Measurements from ENCODE around the gene DOCK3. TPM values are rescaled to one million over a fixed set of nuclear protein-coding genes. Genes with fewer than 3 reads are reported as not detected.

DOCK3 gene
- polyA plus RNA-seq, 2 of the 4 experiments (the other 2 are of a cell fraction), result 0.40 to 0.46 TPM

DNA sequence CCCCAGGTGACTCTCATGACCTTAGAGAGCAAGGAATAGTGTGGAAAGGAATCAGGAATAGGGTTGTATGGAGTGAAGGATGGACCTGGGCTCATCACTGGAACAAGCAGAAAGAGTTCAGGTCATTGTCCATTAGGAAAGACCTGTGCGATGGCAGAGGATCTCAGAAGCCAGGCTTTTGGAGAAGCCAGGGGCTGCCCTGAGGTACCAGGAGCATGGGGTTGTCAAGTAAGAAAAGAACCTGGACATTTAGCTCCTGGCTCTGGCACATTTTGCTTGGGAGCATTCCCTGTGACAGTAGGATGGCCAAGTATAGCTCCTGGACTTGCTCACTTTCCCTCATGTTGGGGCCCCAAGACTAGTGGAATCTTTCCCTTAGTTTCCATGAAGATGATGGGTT, 657.4 kb downstream of the DOCK3 start:
- Histone ChIP-seq H3K9me3 (no peaks in the 10 kb centered on the region), H3K27ac (no peak overlapping the region), H3K4me1 (no peaks in the 10 kb centered on the region), H3K4me3 (no peak overlapping the region), H3K4me2 (no peak overlapping the region)
- ATAC-seq (no peak), DNase-seq (ENCODE audit: low read depth in 1 of 2, low spot score in 1 of 2) (no peak), FAIRE-seq (no peak)
- ChIA-PET POLR2A (no interaction called here), CTCF (no interaction called here)
- TF ChIP-seq, protein P1, sequence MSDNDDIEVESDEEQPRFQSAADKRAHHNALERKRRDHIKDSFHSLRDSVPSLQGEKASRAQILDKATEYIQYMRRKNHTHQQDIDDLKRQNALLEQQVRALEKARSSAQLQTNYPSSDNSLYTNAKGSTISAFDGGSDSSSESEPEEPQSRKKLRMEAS (IDR thresholded peaks at IDR 0.05), result no peak
- TF ChIP-seq TP53 (CRISPR knock-in tag; IDR thresholded peaks at IDR 0.05), result no peak
- TF ChIP-seq EHMT2 (IDR thresholded peaks at IDR 0.05; ENCODE audit: low read depth), result no peak
- TF ChIP-seq, protein P2, sequence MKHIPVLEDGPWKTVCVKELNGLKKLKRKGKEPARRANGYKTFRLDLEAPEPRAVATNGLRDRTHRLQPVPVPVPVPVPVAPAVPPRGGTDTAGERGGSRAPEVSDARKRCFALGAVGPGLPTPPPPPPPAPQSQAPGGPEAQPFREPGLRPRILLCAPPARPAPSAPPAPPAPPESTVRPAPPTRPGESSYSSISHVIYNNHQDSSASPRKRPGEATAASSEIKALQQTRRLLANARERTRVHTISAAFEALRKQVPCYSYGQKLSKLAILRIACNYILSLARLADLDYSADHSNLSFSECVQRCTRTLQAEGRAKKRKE (CRISPR knock-in tag; IDR thresholded peaks at IDR 0.05; ENCODE audit: low read depth), result no peak
- no peak for TF ChIP-seq MAFK (IDR thresholded peaks at IDR 0.05; ENCODE audit: partially characterized antibody)
- TF ChIP-seq, protein P3, sequence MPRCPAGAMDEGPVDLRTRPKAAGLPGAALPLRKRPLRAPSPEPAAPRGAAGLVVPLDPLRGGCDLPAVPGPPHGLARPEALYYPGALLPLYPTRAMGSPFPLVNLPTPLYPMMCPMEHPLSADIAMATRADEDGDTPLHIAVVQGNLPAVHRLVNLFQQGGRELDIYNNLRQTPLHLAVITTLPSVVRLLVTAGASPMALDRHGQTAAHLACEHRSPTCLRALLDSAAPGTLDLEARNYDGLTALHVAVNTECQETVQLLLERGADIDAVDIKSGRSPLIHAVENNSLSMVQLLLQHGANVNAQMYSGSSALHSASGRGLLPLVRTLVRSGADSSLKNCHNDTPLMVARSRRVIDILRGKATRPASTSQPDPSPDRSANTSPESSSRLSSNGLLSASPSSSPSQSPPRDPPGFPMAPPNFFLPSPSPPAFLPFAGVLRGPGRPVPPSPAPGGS (IDR thresholded peaks at IDR 0.05), result no peak
- 92% methylated on average over 1 of the region's 1 CpG for WGBS (ENCODE audit: missing lambda C conversion rate)

DNA sequence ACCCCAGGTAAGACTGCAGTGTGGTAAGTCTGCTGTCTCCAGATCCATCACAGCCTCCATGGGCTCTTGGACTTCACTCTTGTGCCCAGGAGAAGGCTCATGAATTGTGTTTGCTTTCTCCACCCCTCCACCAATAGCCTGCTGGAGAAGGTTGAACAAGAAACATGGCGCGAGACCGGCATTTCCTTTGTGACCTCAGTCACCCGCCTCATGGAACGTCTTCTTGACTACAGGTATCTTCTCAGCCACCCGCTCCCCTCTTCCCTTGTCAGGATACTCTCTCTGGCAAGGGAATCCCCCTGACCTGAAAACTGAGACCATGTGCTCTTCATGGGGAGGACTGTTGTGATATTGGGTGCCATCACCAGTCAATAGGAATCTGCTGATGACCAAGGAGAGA, 658.3 kb downstream of the DOCK3 start:
- CTCF ChIA-PET, result no interaction called here
- Histone ChIP-seq H3K4me1 (no peaks in the 10 kb centered on the region), H3K9me3 (no peaks in the 10 kb centered on the region), H3K4me3 (no peak overlapping the region), H3K27ac (no peak overlapping the region), H3K4me2 (no peak overlapping the region)
- TF ChIP-seq TFCP2L1 (CRISPR knock-in tag; IDR thresholded peaks at IDR 0.05) (no peak), CBX8 (IDR thresholded peaks at IDR 0.05) (no peak), MYC (IDR thresholded peaks at IDR 0.05; ENCODE audit: borderline replicate concordance, low read length) (no peak), EHMT2 (IDR thresholded peaks at IDR 0.05; ENCODE audit: low read depth) (no peak), CHD4 (IDR thresholded peaks at IDR 0.05; ENCODE audit: borderline replicate concordance) (no peak), FOSL2 (IDR thresholded peaks at IDR 0.05) (no peak), FOSL2 (CRISPR knock-in tag; IDR thresholded peaks at IDR 0.05) (no peak), POLR2AphosphoS2 (conservative IDR thresholded peaks at IDR 0.05; ENCODE audit: low read length) (no peak), HDAC2 (IDR thresholded peaks at IDR 0.05) (no peak), RCOR1 (IDR thresholded peaks at IDR 0.05; ENCODE audit: low read depth, low read length) (no peak), KDM1A (IDR thresholded peaks at IDR 0.05; ENCODE audit: low read depth) (no peak)
- TF ChIP-seq, protein P2 (CRISPR knock-in tag; IDR thresholded peaks at IDR 0.05; ENCODE audit: low read depth), result no peak
- TF ChIP-seq, protein P4, sequence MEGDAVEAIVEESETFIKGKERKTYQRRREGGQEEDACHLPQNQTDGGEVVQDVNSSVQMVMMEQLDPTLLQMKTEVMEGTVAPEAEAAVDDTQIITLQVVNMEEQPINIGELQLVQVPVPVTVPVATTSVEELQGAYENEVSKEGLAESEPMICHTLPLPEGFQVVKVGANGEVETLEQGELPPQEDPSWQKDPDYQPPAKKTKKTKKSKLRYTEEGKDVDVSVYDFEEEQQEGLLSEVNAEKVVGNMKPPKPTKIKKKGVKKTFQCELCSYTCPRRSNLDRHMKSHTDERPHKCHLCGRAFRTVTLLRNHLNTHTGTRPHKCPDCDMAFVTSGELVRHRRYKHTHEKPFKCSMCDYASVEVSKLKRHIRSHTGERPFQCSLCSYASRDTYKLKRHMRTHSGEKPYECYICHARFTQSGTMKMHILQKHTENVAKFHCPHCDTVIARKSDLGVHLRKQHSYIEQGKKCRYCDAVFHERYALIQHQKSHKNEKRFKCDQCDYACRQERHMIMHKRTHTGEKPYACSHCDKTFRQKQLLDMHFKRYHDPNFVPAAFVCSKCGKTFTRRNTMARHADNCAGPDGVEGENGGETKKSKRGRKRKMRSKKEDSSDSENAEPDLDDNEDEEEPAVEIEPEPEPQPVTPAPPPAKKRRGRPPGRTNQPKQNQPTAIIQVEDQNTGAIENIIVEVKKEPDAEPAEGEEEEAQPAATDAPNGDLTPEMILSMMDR (IDR thresholded peaks at IDR 0.05), result no peak
- TF ChIP-seq, protein P3 (IDR thresholded peaks at IDR 0.05), result no peak
- no peak for ATAC-seq
- no peak for FAIRE-seq
- DNase-seq (ENCODE audit: low read depth in 1 of 2, low spot score in 1 of 2), result no peak
- POLR2A ChIA-PET, result no interaction called here
- 89% methylated on average over 6 of the region's 6 CpGs for WGBS (ENCODE audit: missing lambda C conversion rate)

DNA sequence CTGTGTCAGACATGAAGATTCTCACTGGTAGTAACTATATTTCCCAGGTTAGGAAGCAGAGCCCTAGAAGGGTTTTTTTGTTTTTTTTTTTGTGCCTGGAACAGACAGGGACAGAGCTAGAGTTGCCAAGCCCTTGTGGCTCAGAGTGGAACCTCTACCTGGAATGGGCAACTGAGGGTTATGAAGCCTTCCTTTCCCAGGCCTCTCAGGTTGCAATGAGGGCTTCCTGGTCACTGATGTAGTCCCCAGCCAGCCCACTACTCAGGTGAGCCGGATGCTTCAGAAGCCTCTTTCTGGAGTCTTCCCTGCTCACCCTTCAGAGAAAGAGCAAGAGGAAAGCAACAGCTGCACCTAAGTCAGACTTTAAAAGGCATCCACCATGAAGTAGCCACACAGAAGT, 661.5 kb downstream of the DOCK3 start:
- ChIA-PET CTCF (interaction anchor here (1.2 kb wide), 1 partner anchor 35 kb away, joined by 3 read pairs; no protein-coding TSS in a partner anchor), POLR2A (no interaction called here)
- H3K4me1 ChIP-seq, result peaks cover 18% of the 10 kb centered on the region
- no peak overlapping the region for H3K27ac ChIP-seq
- DNase-seq (ENCODE audit: low read depth in 1 of 2, low spot score in 1 of 2) (no peak), ATAC-seq (no peak), FAIRE-seq (no peak)
- WGBS (ENCODE audit: missing lambda C conversion rate), result no CpG with 5 or more reads among the region's 1 CpG
- no peak for TF ChIP-seq ESRRA (IDR thresholded peaks at IDR 0.05; ENCODE audit: borderline replicate concordance, low read length)
- TF ChIP-seq PHF8 (IDR thresholded peaks at IDR 0.05; ENCODE audit: borderline replicate concordance, low read depth), result no peak
- no peak for TF ChIP-seq ZSCAN20 (CRISPR knock-in tag; IDR thresholded peaks at IDR 0.05)
- TF ChIP-seq ZFP36 (IDR thresholded peaks at IDR 0.05; ENCODE audit: borderline replicate concordance, partially characterized antibody), result no peak
- TF ChIP-seq NFE2L2 (conservative IDR thresholded peaks at IDR 0.05; ENCODE audit: low read length), result no peak
- TF ChIP-seq FOSB (CRISPR knock-in tag; IDR thresholded peaks at IDR 0.05), result no peak
- no peak for TF ChIP-seq BHLHE40 (IDR thresholded peaks at IDR 0.05; ENCODE audit: low read depth, low read length)
- no peak for TF ChIP-seq KDM5A (IDR thresholded peaks at IDR 0.05)
- TF ChIP-seq, protein P5, sequence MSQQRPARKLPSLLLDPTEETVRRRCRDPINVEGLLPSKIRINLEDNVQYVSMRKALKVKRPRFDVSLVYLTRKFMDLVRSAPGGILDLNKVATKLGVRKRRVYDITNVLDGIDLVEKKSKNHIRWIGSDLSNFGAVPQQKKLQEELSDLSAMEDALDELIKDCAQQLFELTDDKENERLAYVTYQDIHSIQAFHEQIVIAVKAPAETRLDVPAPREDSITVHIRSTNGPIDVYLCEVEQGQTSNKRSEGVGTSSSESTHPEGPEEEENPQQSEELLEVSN (IDR thresholded peaks at IDR 0.05; ENCODE audit: borderline replicate concordance, low read depth), result no peak
- no peak for TF ChIP-seq POLR2A (IDR thresholded peaks at IDR 0.05; ENCODE audit: low read length)
- no peak overlapping the region for H3K4me2 ChIP-seq
- no peak overlapping the region for H3K4me3 ChIP-seq
- no peaks in the 10 kb centered on the region for H3K9me3 ChIP-seq

All from A549 (cell line).